Stimulated activated effector memory CD8-positive, alpha-beta T cell treated with anti-CD3 and anti-CD28 coated beads, Interleukin-12 subunit alpha, Interleukin-12 subunit beta, amount 100 ng/mL, for 72 hours (primary cell): ENCODE results near the gene DNAJC15.
"Not testable (repeated sequence)": the region's sequence is repeated elsewhere in the genome, so short reads cannot be mapped to it uniquely, and the experiment has no call there.

Experiments
- ATAC-seq: fragments of 150-1000 bp; cut with Tn5 transposase; 2 replicates; pipeline ENCODE4 v1.10.0; 2021
- DNase-seq, 2 donors: peaks; one replicate each; pipeline ENCODE4 v3.0.0; 2021 to 2022; ENCODE audit warnings: low spot score in 2 of 2
- H3K27ac Mint-ChIP-seq: one replicate; pipeline ENCODE4 v1.8.0; 2022; ENCODE audit warnings: mild to moderate bottlenecking, mixed read lengths
- H3K36me3 Mint-ChIP-seq: one replicate; pipeline ENCODE4 v1.8.0; 2022; ENCODE audit warnings: mild to moderate bottlenecking, mixed read lengths
- H3K4me1 Mint-ChIP-seq: one replicate; pipeline ENCODE4 v1.8.0; 2022; ENCODE audit warnings: mixed read lengths
- H3K4me3 Mint-ChIP-seq: one replicate; pipeline ENCODE4 v1.8.0; 2022; ENCODE audit warnings: mild to moderate bottlenecking, mixed read lengths
- H3K9me3 Mint-ChIP-seq: one replicate; pipeline ENCODE4 v1.8.0; 2022; ENCODE audit warnings: mixed read lengths

DNAJC15 gene

GRCh38 chr13:43021926-43022670, 1.3 kb upstream of the DNAJC15 start:
- Mint-ChIP-seq H3K27ac (no peak overlapping the region), H3K36me3 (no peaks in the 10 kb centered on the region), H3K4me3 (no peak overlapping the region), H3K9me3 (no peaks in the 10 kb centered on the region), H3K4me1 (peaks cover 5% of the 10 kb centered on the region)
- ATAC-seq (no peak), DNase-seq (no peak)

GRCh38 chr13:43022934-43023288, 475 bp upstream of the DNAJC15 start:
- Mint-ChIP-seq H3K9me3 (no peaks in the 10 kb centered on the region), H3K36me3 (no peaks in the 10 kb centered on the region), H3K27ac (peak overlapping the region; percentile 91), H3K4me1 (peaks cover 5% of the 10 kb centered on the region), H3K4me3 (peak overlapping the region; percentile 84)
- no peak for ATAC-seq
- DNase-seq, result no peak

GRCh38 chr13:43026262-43026661, 2.9 kb downstream of the DNAJC15 start:
- Mint-ChIP-seq H3K27ac (no peak overlapping the region), H3K36me3 (no peaks in the 10 kb centered on the region), H3K4me3 (no peak overlapping the region), H3K9me3 (no peaks in the 10 kb centered on the region), H3K4me1 (peaks cover 21% of the 10 kb centered on the region)
- no peak for ATAC-seq
- no peak for DNase-seq

GRCh38 chr13:43030548-43030947, 7.2 kb downstream of the DNAJC15 start:
- Mint-ChIP-seq H3K27ac (no peak overlapping the region), H3K9me3 (no peaks in the 10 kb centered on the region), H3K4me1 (peaks cover 33% of the 10 kb centered on the region), H3K36me3 (no peaks in the 10 kb centered on the region), H3K4me3 (no peak overlapping the region)
- ATAC-seq, result peak; percentile 42
- no peak for DNase-seq

- H3K9me3 Mint-ChIP-seq, result no peaks in the 10 kb centered on the region
- H3K27ac Mint-ChIP-seq, result no peak overlapping the region
- DNase-seq (no peak), ATAC-seq (no peak)
- no peaks in the 10 kb centered on the region for H3K36me3 Mint-ChIP-seq
- peaks cover 33% of the 10 kb centered on the region for H3K4me1 Mint-ChIP-seq
- H3K4me3 Mint-ChIP-seq, result no peak overlapping the region
Observed at GRCh38 chr13:43031881-43032280, 8.5 kb downstream of the DNAJC15 start.

GRCh38 chr13:43033038-43033437, 9.7 kb downstream of the DNAJC15 start:
- DNase-seq (no peak), ATAC-seq (no peak)
- no peaks in the 10 kb centered on the region for H3K9me3 Mint-ChIP-seq
- H3K27ac Mint-ChIP-seq, result no peak overlapping the region
- H3K36me3 Mint-ChIP-seq, result no peaks in the 10 kb centered on the region
- peaks cover 31% of the 10 kb centered on the region for H3K4me1 Mint-ChIP-seq
- H3K4me3 Mint-ChIP-seq, result no peak overlapping the region

GRCh38 chr13:43036351-43037250, 13.2 kb downstream of the DNAJC15 start:
- Mint-ChIP-seq H3K4me1 (peaks cover 26% of the 10 kb centered on the region), H3K4me3 (no peak overlapping the region), H3K36me3 (no peaks in the 10 kb centered on the region), H3K27ac (no peak overlapping the region), H3K9me3 (no peaks in the 10 kb centered on the region)
- DNase-seq, result no peak
- ATAC-seq, result no peak

- no peak overlapping the region for H3K27ac Mint-ChIP-seq
- H3K9me3 Mint-ChIP-seq, result no peaks in the 10 kb centered on the region
- H3K36me3 Mint-ChIP-seq, result peaks cover 5% of the 10 kb centered on the region
- H3K4me1 Mint-ChIP-seq, result peaks cover 45% of the 10 kb centered on the region
- H3K4me3 Mint-ChIP-seq, result no peak overlapping the region
- ATAC-seq (no peak), DNase-seq (no peak)
Observed at GRCh38 chr13:43039966-43040365, 16.6 kb downstream of the DNAJC15 start.

- not testable (repeated sequence) for H3K4me3 Mint-ChIP-seq, DNase-seq, H3K9me3 Mint-ChIP-seq, ATAC-seq, H3K36me3 Mint-ChIP-seq
- Mint-ChIP-seq H3K4me1 (peaks cover 49% of the 10 kb centered on the region), H3K27ac (peak overlapping the region; percentile 9)
Observed at GRCh38 chr13:43040581-43041368, 17.4 kb downstream of the DNAJC15 start.

GRCh38 chr13:43041369-43041921, 18.1 kb downstream of the DNAJC15 start:
- DNase-seq (no peak), ATAC-seq (peak; percentile 42)
- Mint-ChIP-seq H3K4me3 (no peak overlapping the region), H3K27ac (peak overlapping the region; percentile 9), H3K4me1 (peaks cover 49% of the 10 kb centered on the region), H3K36me3 (peaks cover 5% of the 10 kb centered on the region), H3K9me3 (no peaks in the 10 kb centered on the region)

GRCh38 chr13:43042410-43042921, 19.1 kb downstream of the DNAJC15 start:
- Mint-ChIP-seq H3K4me1 (peaks cover 49% of the 10 kb centered on the region), H3K36me3 (peaks cover 5% of the 10 kb centered on the region), H3K9me3 (no peaks in the 10 kb centered on the region), H3K27ac (no peak overlapping the region), H3K4me3 (no peak overlapping the region)
- DNase-seq, result no peak
- peak; percentile 84 for ATAC-seq

- peaks cover 5% of the 10 kb centered on the region for H3K36me3 Mint-ChIP-seq
- H3K9me3 Mint-ChIP-seq, result no peaks in the 10 kb centered on the region
- H3K4me3 Mint-ChIP-seq, result peak overlapping the region; percentile 42
- no peak for ATAC-seq
- H3K27ac Mint-ChIP-seq, result peak overlapping the region; percentile 53
- DNase-seq, result no peak
- H3K4me1 Mint-ChIP-seq, result peaks cover 55% of the 10 kb centered on the region
Observed at GRCh38 chr13:43044720-43045301, 21.4 kb downstream of the DNAJC15 start.

- not testable (repeated sequence) for H3K9me3 Mint-ChIP-seq, DNase-seq, H3K36me3 Mint-ChIP-seq, ATAC-seq
- Mint-ChIP-seq H3K27ac (peak overlapping the region; percentile 53), H3K4me3 (peak overlapping the region; percentile 42), H3K4me1 (peaks cover 54% of the 10 kb centered on the region)
Observed at GRCh38 chr13:43045302-43045773, 22.0 kb downstream of the DNAJC15 start.

- ATAC-seq (no peak), DNase-seq (no peak)
- Mint-ChIP-seq H3K4me3 (no peak overlapping the region), H3K27ac (no peak overlapping the region), H3K4me1 (peaks cover 48% of the 10 kb centered on the region), H3K9me3 (no peaks in the 10 kb centered on the region), H3K36me3 (peaks cover 5% of the 10 kb centered on the region)
Observed at GRCh38 chr13:43046259-43046658, 22.9 kb downstream of the DNAJC15 start.
